Left forelimb (tissue), 1 donor: ENCODE measurements around the gene MARCHF10.

Source experiments
- DNase-seq: peaks from one replicate; pipeline ENCODE4 v3.0.0-alpha.2; 2018; ENCODE audit warnings: low spot score

MARCHF10 gene

GRCh38 chr17:62822080-62822904 is 14.2 kb upstream of the MARCHF10 start:
- DNase-seq, result no peak

GRCh38 chr17:62821189-62822079 is 13.3 kb upstream of the MARCHF10 start:
- no peak for DNase-seq

- DNase-seq, result peak; percentile 76
These were observed 11.6 kb upstream of the MARCHF10 start for GRCh38 chr17:62819511-62820221.

GRCh38 chr17:62818526-62818925 is 10.4 kb upstream of the MARCHF10 start:
- no peak for DNase-seq

GRCh38 chr17:62816282-62816839 is 8.2 kb upstream of the MARCHF10 start:
- no peak for DNase-seq

GRCh38 chr17:62809656-62810055 is 1.5 kb upstream of the MARCHF10 start:
- no peak for DNase-seq

GRCh38 chr17:62808576-62808970 is 459 bp upstream of the MARCHF10 start:
- no peak for DNase-seq

GRCh38 chr17:62805234-62805633 is 2.9 kb downstream of the MARCHF10 start:
- DNase-seq, result no peak

GRCh38 chr17:62804822-62805221 is 3.3 kb downstream of the MARCHF10 start:
- DNase-seq, result no peak

- no peak for DNase-seq
These were observed 4.1 kb downstream of the MARCHF10 start for GRCh38 chr17:62804025-62804424.

GRCh38 chr17:62802561-62803205 is 5.4 kb downstream of the MARCHF10 start:
- DNase-seq, result no peak

- no peak for DNase-seq
These were observed 6.5 kb downstream of the MARCHF10 start for GRCh38 chr17:62801553-62802114.

GRCh38 chr17:62800585-62800984 is 7.5 kb downstream of the MARCHF10 start:
- no peak for DNase-seq

- no peak for DNase-seq
These were observed 10.2 kb downstream of the MARCHF10 start for GRCh38 chr17:62797959-62798358.

GRCh38 chr17:62796291-62796690 is 11.8 kb downstream of the MARCHF10 start:
- no peak for DNase-seq

- DNase-seq, result no peak
These were observed 13.5 kb downstream of the MARCHF10 start for GRCh38 chr17:62794666-62794971.

- DNase-seq, result no peak
These were observed 14.0 kb downstream of the MARCHF10 start for GRCh38 chr17:62793919-62794665.

GRCh38 chr17:62792447-62792800 is 15.7 kb downstream of the MARCHF10 start:
- DNase-seq, result no peak

GRCh38 chr17:62791767-62792446 is 16.2 kb downstream of the MARCHF10 start:
- no peak for DNase-seq

GRCh38 chr17:62791235-62791734 is 16.8 kb downstream of the MARCHF10 start:
- no peak for DNase-seq
